Body of pancreas (tissue), 4 donors: ENCODE results near the gene ZNF8.

Experiments
- CTCF ChIP-seq, 7 experiments: fragments of 450-650 bp in 4 of 7; fragments of 200-600 bp in 3 of 7; sonication (generic) in 3 of 7; IDR thresholded peaks; one replicate each; pipeline ENCODE4 v1.5.1; 2016 to 2019; ENCODE audit warnings: antibody characterized with exemption in 7 of 7
- POLR2A ChIP-seq, 3 donors: fragments of 450-650 bp; IDR thresholded peaks; one replicate each; pipeline ENCODE4 v1.6.1; 2016; ENCODE audit warnings: antibody characterized with exemption in 3 of 3, mild to moderate bottlenecking in 2 of 3

GRCh38 chr19:58305932-58306323, 27.2 kb downstream of the ZNF8 start:
- TF ChIP-seq POLR2A (IDR thresholded peaks at IDR 0.05) (no peak), CTCF (IDR thresholded peaks at IDR 0.05) (no peak)
